GM23338 (cell line): Measurements from ENCODE around the gene SMOC2. TPM values are rescaled to one million over a fixed set of nuclear protein-coding genes. Genes with fewer than 3 reads are reported as not detected.

Experiments used
- ATAC-seq: fragments of 200-7000 bp; cut with Tn5 transposase; 3 replicates; pipeline ENCODE4 v1.9.1; 2020
- DNase-seq: peaks from one replicate; pipeline ENCODE4 v3.0.0-alpha.2; 2015; ENCODE audit warnings: low spot score
- H2AFZ ChIP-seq: fragments of 200-600 bp; sonication (generic); 2 replicates; pipeline ENCODE4 v1.8.0; 2016; ENCODE audit warnings: antibody characterized with exemption, mild to moderate bottlenecking, moderate library complexity
- H3F3A ChIP-seq: fragments of 200-600 bp; sonication (generic); replicated peaks from 2 replicates; pipeline ENCODE4 v1.8.0; 2017; ENCODE audit warnings: antibody characterized with exemption, mixed run types, low read depth
- H3K27ac ChIP-seq: fragments of 200-600 bp; sonication (generic); 2 replicates; pipeline ENCODE4 v1.6.1; 2016; ENCODE audit warnings: low read depth
- H3K27me3 ChIP-seq: fragments of 200-600 bp; sonication (generic); 2 replicates; pipeline ENCODE4 v1.8.0; 2016; ENCODE audit warnings: mild to moderate bottlenecking, mixed run types, moderate library complexity; ENCODE audit not compliant: insufficient read depth
- H3K36me3 ChIP-seq: fragments of 200-600 bp; sonication (generic); 2 replicates; pipeline ENCODE4 v1.8.0; 2016; ENCODE audit warnings: mild to moderate bottlenecking; ENCODE audit not compliant: insufficient read depth
- H3K4me1 ChIP-seq: fragments of 200-600 bp; sonication (generic); 2 replicates; pipeline ENCODE4 v1.8.0; 2016; ENCODE audit warnings: mild to moderate bottlenecking, moderate library complexity; ENCODE audit not compliant: insufficient read depth
- H3K4me2 ChIP-seq: fragments of 200-600 bp; sonication (generic); 2 replicates; pipeline ENCODE4 v1.7.1; 2017; ENCODE audit warnings: mixed run types
- H3K4me3 ChIP-seq: fragments of 200-600 bp; sonication (generic); 2 replicates; pipeline ENCODE4 v1.6.1; 2016; ENCODE audit warnings: mixed run types
- H3K79me2 ChIP-seq: fragments of 200-600 bp; sonication (generic); replicated peaks from 2 replicates; pipeline ENCODE4 v1.8.0; 2017; ENCODE audit warnings: mild to moderate bottlenecking; ENCODE audit not compliant: insufficient read depth
- H3K9me2 ChIP-seq: fragments of 200-600 bp; sonication (generic); 2 replicates; pipeline ENCODE4 v1.8.0; 2017; ENCODE audit not compliant: insufficient read depth
- H4K20me1 ChIP-seq: fragments of 200-600 bp; sonication (generic); replicated peaks from 2 replicates; pipeline ENCODE4 v1.8.0; 2017; ENCODE audit warnings: mild to moderate bottlenecking; ENCODE audit not compliant: insufficient read depth
- H3K27ac Mint-ChIP-seq: 2 replicates; pipeline ENCODE4 v1.8.0; 2020; ENCODE audit warnings: inconsistent platforms, mild to moderate bottlenecking, moderate library complexity, mixed read lengths
- H3K27me3 Mint-ChIP-seq: 3 replicates; pipeline ENCODE4 v1.8.0; 2022; ENCODE audit warnings: low read depth, mild to moderate bottlenecking, moderate library complexity, mixed read lengths, inconsistent platforms; ENCODE audit not compliant: insufficient read depth, poor library complexity
- H3K36me3 Mint-ChIP-seq: 3 replicates; pipeline ENCODE4 v1.8.0; 2021; ENCODE audit warnings: low read depth, mild to moderate bottlenecking, inconsistent platforms, moderate library complexity, mixed read lengths
- H3K4me1 Mint-ChIP-seq: 3 replicates; pipeline ENCODE4 v1.8.0; 2020; ENCODE audit warnings: mild to moderate bottlenecking, inconsistent platforms, mixed read lengths
- H3K4me3 Mint-ChIP-seq: 3 replicates; pipeline ENCODE4 v1.8.0; 2021; ENCODE audit warnings: moderate library complexity, mild to moderate bottlenecking, inconsistent platforms, mixed read lengths
- H3K9me3 Mint-ChIP-seq: 3 replicates; pipeline ENCODE4 v1.8.0; 2020; ENCODE audit warnings: moderate library complexity, mild to moderate bottlenecking, inconsistent platforms, mixed read lengths
- CREB1 ChIP-seq: fragments of 250-450 bp; sonication (Bioruptor Pico); IDR thresholded peaks from 2 replicates; pipeline ENCODE4 v1.5.0; 2020; ENCODE audit warnings: low read depth, mild to moderate bottlenecking, moderate library complexity
- CTCF ChIP-seq, 2 experiments: fragments of 200-600 bp in 1 of 2; sonication (generic) in 1 of 2; conservative IDR thresholded peaks; 2 replicates each; pipeline versions ENCODE4 v1.5.1 to v1.6.1; 2016 to 2017; ENCODE audit warnings: antibody characterized with exemption in 2 of 2, low read depth in 2 of 2, mild to moderate bottlenecking in 2 of 2, moderate library complexity in 1 of 2
- ETS1 ChIP-seq: IDR thresholded peaks from 2 replicates; pipeline ENCODE4 v1.6.1; 2016; ENCODE audit warnings: antibody characterized with exemption
- EZH2 ChIP-seq: fragments of 200-600 bp; sonication (generic); IDR thresholded peaks from one replicate; pipeline ENCODE4 v1.8.0; 2017; ENCODE audit warnings: antibody characterized with exemption, mild to moderate bottlenecking, low read depth; ENCODE audit not compliant: unreplicated experiment
- EZH2phosphoT487 ChIP-seq: fragments of 200-600 bp; sonication (generic); IDR thresholded peaks from one replicate; pipeline ENCODE4 v1.8.1; 2018; ENCODE audit warnings: antibody characterized with exemption; ENCODE audit not compliant: unreplicated experiment
- JUNB ChIP-seq: IDR thresholded peaks from one replicate; pipeline ENCODE4 v1.6.1; 2016; ENCODE audit warnings: antibody characterized with exemption; ENCODE audit not compliant: unreplicated experiment
- NANOG ChIP-seq: IDR thresholded peaks from 2 replicates; pipeline ENCODE4 v1.6.1; 2016; ENCODE audit warnings: antibody characterized with exemption, borderline replicate concordance
- POLR2AphosphoS5 ChIP-seq: IDR thresholded peaks from 2 replicates; pipeline ENCODE4 v1.6.1; 2016; ENCODE audit warnings: antibody characterized with exemption, low read depth
- REST ChIP-seq: IDR thresholded peaks from one replicate; pipeline ENCODE4 v1.6.1; 2018; ENCODE audit warnings: antibody characterized with exemption; ENCODE audit not compliant: unreplicated experiment
- STAT1 ChIP-seq: IDR thresholded peaks from one replicate; pipeline ENCODE4 v1.6.1; 2016; ENCODE audit warnings: antibody characterized with exemption; ENCODE audit not compliant: unreplicated experiment
- ZNF114 ChIP-seq: fragments of 250-450 bp; sonication (Bioruptor Pico); IDR thresholded peaks from 2 replicates; pipeline ENCODE4 v1.5.0; 2020; ENCODE audit warnings: mild to moderate bottlenecking, moderate library complexity
- ZNF331 ChIP-seq: fragments of 250-450 bp; sonication (Bioruptor Pico); IDR thresholded peaks from 2 replicates; pipeline ENCODE4 v1.5.0; 2020; ENCODE audit warnings: low read depth, mild to moderate bottlenecking, moderate library complexity
- ZNF462 ChIP-seq: fragments of 250-450 bp; sonication (Bioruptor Pico); IDR thresholded peaks from 2 replicates; pipeline ENCODE4 v1.5.0; 2020; ENCODE audit warnings: mild to moderate bottlenecking, moderate library complexity
- polyA plus RNA-seq: library from polyadenylated mRNA; unstranded; fragments of >200 nt; fragmentation: Nextera tagmentation; extraction: Ambion mirVana; gene quantifications from 2 replicates; pipeline ENCODE4 v1.2.1, GENCODE V29; 2016
- total RNA-seq: library from RNA; depleted of rRNA; stranded (reverse); fragments of >200 nt; shearing (Covaris generic); gene quantifications from 2 replicates; pipeline ENCODE4 v1.2.3, GENCODE V29; 2014

SMOC2 gene
- total and polyA plus RNA-seq, 2 experiments from 2014 or later: 4.3 to 6.5 TPM

GRCh38 chr6:168524571-168525001 lies 83.6 kb downstream of the SMOC2 start:
- Histone ChIP-seq H3K27ac (no peak overlapping the region), H3K36me3 (no peaks in the 10 kb centered on the region), H3K27me3 (no peaks in the 10 kb centered on the region), H3K4me2 (no peak overlapping the region), H2AFZ (peak overlapping the region; percentile 21), H3K79me2 (no peaks in the 10 kb centered on the region), H3F3A (no peaks in the 10 kb centered on the region), H4K20me1 (no peaks in the 10 kb centered on the region), H3K9me2 (no peaks in the 10 kb centered on the region), H3K4me3 (no peak overlapping the region), H3K4me1 (no peaks in the 10 kb centered on the region)
- Mint-ChIP-seq H3K4me3 (no peak overlapping the region), H3K27ac (no peak overlapping the region), H3K36me3 (no peaks in the 10 kb centered on the region), H3K4me1 (peaks cover 5% of the 10 kb centered on the region; the same call in 2 of the 3 replicates), H3K9me3 (no peaks in the 10 kb centered on the region), H3K27me3 (peaks cover 4% of the 10 kb centered on the region)
- TF ChIP-seq JUNB (no peak), CTCF (conservative IDR thresholded peaks at IDR 0.05; ENCODE audit: low read depth in 2 of 2) (no peak), STAT1 (no peak), POLR2AphosphoS5 (no peak), EZH2 (no peak), ZNF331 (no peak), REST (no peak), ZNF114 (CRISPR knock-in tag) (no peak), CREB1 (CRISPR knock-in tag) (no peak), NANOG (no peak), EZH2phosphoT487 (no peak), ZNF462 (CRISPR knock-in tag) (no peak), ETS1 (no peak)
- DNase-seq (peak; percentile 61), ATAC-seq (peak; percentile 99)
